ENCODE data around the gene MUC4.
"Not testable (repeated sequence)": the region's sequence is repeated elsewhere in the genome, so short reads cannot be mapped to it uniquely, and the experiment has no call there.

The MUC4 gene

DNA sequence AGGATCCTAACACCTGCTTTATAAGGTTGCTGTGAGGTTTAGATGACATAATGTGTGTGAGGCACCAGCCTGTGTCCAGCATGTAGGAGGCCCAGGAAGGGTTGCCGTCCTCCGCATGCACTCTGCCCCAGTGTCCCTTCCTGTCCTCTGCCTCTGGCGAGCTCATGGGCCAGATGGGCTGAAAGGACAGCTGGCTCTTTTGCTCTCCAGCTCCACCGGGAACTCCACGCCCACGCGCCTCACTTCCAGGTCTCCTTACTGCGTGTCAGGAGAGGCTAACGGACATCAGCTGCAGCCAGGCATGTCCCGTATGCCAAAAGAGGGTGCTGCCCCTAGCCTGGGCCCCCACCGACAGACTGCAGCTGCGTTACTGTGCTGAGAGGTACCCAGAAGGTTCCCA lies 78.8 kb downstream of the MUC4 start:
- Histone ChIP-seq H3F3A (ENCODE audit: insufficient read depth) (peaks cover 5% of the 10 kb centered on the region; the same call in 1 of the 2 replicates), H3K4me2 (ENCODE audit: low read depth, low read length, poor library complexity, severe bottlenecking) (no peak overlapping the region), H3K79me2 (ENCODE audit: insufficient read depth, low read length) (no peaks in the 10 kb centered on the region), H3K9me3 (ENCODE audit: insufficient read depth, low read length) (no peaks in the 10 kb centered on the region), H3K4me3 (ENCODE audit: insufficient read depth, low read length, poor library complexity, severe bottlenecking) (no peak overlapping the region), H3K27me3 (ENCODE audit: low read length) (no peaks in the 10 kb centered on the region), H3K9ac (ENCODE audit: low read length) (no peak overlapping the region), H2AFZ (ENCODE audit: low read depth, low read length, severe bottlenecking) (no peak overlapping the region), H3K27ac (ENCODE audit: low read depth, low read length) (no peak overlapping the region), H4K20me1 (ENCODE audit: low read depth, low read length) (no peaks in the 10 kb centered on the region), H3K36me3 (ENCODE audit: low read length) (no peaks in the 10 kb centered on the region), H3K9me2 (replicated peaks; ENCODE audit: insufficient read depth, low read length) (no peaks in the 10 kb centered on the region)
- TF ChIP-seq CTCF (IDR thresholded peaks at IDR 0.05; ENCODE audit: insufficient read depth, low read length, poor library complexity, severe bottlenecking) (no peak), EZH2phosphoT487 (conservative IDR thresholded peaks at IDR 0.05; ENCODE audit: low read length) (no peak)

GRCh38 chr3:195731356-195731905 lies 80.3 kb downstream of the MUC4 start:
- no peaks in the 10 kb centered on the region for H3K79me2 ChIP-seq (ENCODE audit: insufficient read depth, low read length)
- TF ChIP-seq EZH2phosphoT487 (conservative IDR thresholded peaks at IDR 0.05; ENCODE audit: low read length) (no peak), CTCF (IDR thresholded peaks at IDR 0.05; ENCODE audit: insufficient read depth, low read length, poor library complexity, severe bottlenecking) (no peak)
- H3K27ac ChIP-seq (ENCODE audit: low read depth, low read length), result no peak overlapping the region
- no peaks in the 10 kb centered on the region for H3K9me2 ChIP-seq (replicated peaks; ENCODE audit: insufficient read depth, low read length)
- no peaks in the 10 kb centered on the region for H3K27me3 ChIP-seq (ENCODE audit: low read length)
- H2AFZ ChIP-seq (ENCODE audit: low read depth, low read length, severe bottlenecking), result no peak overlapping the region
- H3K9ac ChIP-seq (ENCODE audit: low read length), result no peak overlapping the region
- H3K4me2 ChIP-seq (ENCODE audit: low read depth, low read length, poor library complexity, severe bottlenecking), result no peak overlapping the region
- H3K9me3 ChIP-seq (ENCODE audit: insufficient read depth, low read length), result no peaks in the 10 kb centered on the region
- H3K36me3 ChIP-seq (ENCODE audit: low read length), result no peaks in the 10 kb centered on the region
- H3F3A ChIP-seq (ENCODE audit: insufficient read depth), result peaks cover 11% of the 10 kb centered on the region; the same call in 1 of the 2 replicates
- H3K4me3 ChIP-seq (ENCODE audit: insufficient read depth, low read length, poor library complexity, severe bottlenecking), result no peak overlapping the region
- no peaks in the 10 kb centered on the region for H4K20me1 ChIP-seq (ENCODE audit: low read depth, low read length)

DNA sequence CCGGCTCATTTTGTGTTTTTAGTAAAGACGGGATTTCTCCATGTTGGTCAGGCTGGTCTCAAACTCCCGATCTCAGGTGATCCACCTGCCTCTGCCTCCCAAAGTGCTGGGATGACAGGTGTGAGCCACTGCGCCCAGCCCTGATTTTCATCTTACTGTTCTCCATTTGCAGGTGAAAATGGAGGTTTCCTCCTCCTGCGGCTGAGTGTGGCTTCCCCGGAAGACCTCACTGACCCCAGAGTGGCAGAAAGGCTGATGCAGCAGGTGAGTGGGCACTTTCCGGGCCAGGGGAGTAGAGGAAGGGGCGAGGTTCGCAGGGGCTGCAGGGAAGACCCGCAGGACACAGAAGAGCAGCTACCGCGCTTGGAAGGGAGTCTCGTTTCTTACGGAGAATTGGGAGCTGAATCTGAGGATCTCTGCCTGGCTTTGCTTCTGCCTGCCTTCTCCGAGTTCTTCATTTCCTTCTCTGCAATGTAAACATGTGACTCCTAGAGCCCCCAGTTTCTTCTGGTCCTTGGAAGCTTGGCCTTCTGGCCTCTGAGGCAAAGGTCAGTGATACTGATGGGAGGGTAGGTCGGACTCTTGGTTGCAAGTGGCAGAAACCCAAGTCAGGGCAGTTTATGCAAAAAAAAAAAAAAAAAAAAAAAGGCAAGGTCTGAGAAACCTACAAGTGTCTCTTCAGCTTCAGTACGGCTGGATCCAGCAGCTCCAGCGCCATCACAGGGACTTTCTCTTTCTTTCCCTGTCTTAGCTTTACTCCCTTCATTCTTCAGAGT lies 82.1 kb downstream of the MUC4 start:
- Histone ChIP-seq H3F3A (ENCODE audit: insufficient read depth) (peaks cover 11% of the 10 kb centered on the region; the same call in 1 of the 2 replicates), H2AFZ (ENCODE audit: low read depth, low read length, severe bottlenecking) (no peak overlapping the region), H3K36me3 (ENCODE audit: low read length) (no peaks in the 10 kb centered on the region), H3K9ac (ENCODE audit: low read length) (no peak overlapping the region), H3K27ac (ENCODE audit: low read depth, low read length) (no peak overlapping the region), H3K27me3 (ENCODE audit: low read length) (no peaks in the 10 kb centered on the region), H3K79me2 (ENCODE audit: insufficient read depth, low read length) (no peaks in the 10 kb centered on the region), H4K20me1 (ENCODE audit: low read depth, low read length) (no peaks in the 10 kb centered on the region), H3K4me2 (ENCODE audit: low read depth, low read length, poor library complexity, severe bottlenecking) (no peak overlapping the region), H3K9me2 (replicated peaks; ENCODE audit: insufficient read depth, low read length) (no peaks in the 10 kb centered on the region), H3K9me3 (ENCODE audit: insufficient read depth, low read length) (no peaks in the 10 kb centered on the region), H3K4me3 (ENCODE audit: insufficient read depth, low read length, poor library complexity, severe bottlenecking) (no peak overlapping the region)
- TF ChIP-seq CTCF (IDR thresholded peaks at IDR 0.05; ENCODE audit: insufficient read depth, low read length, poor library complexity, severe bottlenecking) (no peak), EZH2phosphoT487 (conservative IDR thresholded peaks at IDR 0.05; ENCODE audit: low read length) (no peak)

DNA sequence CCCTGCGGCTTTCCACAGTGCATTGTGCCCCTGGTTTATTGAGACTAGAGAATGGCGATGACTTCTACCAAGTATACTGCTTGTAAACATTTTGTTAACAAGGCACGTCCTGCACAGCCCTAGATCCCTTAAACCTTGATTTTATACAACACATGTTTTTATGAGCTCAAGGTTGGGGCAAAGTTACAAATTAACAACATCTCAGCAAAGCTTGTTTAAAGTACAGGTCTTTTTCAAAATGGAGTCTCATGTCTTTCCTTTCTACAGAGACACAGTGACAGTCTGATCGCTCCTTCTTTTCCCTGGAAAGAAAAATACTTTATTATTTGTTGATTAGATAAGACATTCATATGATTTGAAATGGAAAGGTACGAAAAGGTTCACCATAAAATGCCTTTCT lies 82.9 kb downstream of the MUC4 start:
- not testable (repeated sequence) for H3K27ac ChIP-seq (ENCODE audit: low read depth, low read length); H3K36me3 ChIP-seq (ENCODE audit: low read length); H4K20me1 ChIP-seq (ENCODE audit: low read depth, low read length); H2AFZ ChIP-seq (ENCODE audit: low read depth, low read length, severe bottlenecking); H3K4me3 ChIP-seq (ENCODE audit: insufficient read depth, low read length, poor library complexity, severe bottlenecking); H3K79me2 ChIP-seq (ENCODE audit: insufficient read depth, low read length); H3K27me3 ChIP-seq (ENCODE audit: low read length); H3K4me2 ChIP-seq (ENCODE audit: low read depth, low read length, poor library complexity, severe bottlenecking); H3K9ac ChIP-seq (ENCODE audit: low read length); H3K9me2 ChIP-seq (replicated peaks; ENCODE audit: insufficient read depth, low read length); H3K9me3 ChIP-seq (ENCODE audit: insufficient read depth, low read length)
- peaks cover 11% of the 10 kb centered on the region; the same call in 1 of the 2 replicates for H3F3A ChIP-seq (ENCODE audit: insufficient read depth)

All from SU-DHL-6 (cell line).